ENCODE results near the gene NABP1.

Gene NABP1

DNA sequence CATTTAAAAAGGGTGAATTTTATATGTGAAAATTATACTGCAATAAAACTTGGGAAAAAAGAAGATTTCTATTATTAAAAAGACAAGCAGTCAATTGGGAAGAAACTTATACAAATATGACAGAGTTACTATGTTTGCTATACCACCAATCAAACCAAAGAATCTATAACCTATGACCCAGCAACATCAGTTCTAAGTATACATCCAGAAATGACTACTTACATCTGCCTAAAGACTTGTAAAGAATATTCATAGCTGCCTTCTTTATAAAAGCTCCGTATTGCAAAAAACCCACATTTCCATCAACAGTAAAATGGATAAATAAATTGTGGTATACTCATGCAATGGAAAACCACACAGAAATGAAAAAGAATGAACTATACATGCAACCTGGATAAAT is 32.9 kb upstream of the NABP1 start:
- DNase-seq (ENCODE audit: low read depth): no peak
- TF ChIP-seq MYC (IDR thresholded peaks at IDR 0.05; ENCODE audit: low read depth, low read length) (no peak), POLR2A (IDR thresholded peaks at IDR 0.05; ENCODE audit: extremely low read depth, insufficient read length) (no peak)
- TF ChIP-seq, protein P1, sequence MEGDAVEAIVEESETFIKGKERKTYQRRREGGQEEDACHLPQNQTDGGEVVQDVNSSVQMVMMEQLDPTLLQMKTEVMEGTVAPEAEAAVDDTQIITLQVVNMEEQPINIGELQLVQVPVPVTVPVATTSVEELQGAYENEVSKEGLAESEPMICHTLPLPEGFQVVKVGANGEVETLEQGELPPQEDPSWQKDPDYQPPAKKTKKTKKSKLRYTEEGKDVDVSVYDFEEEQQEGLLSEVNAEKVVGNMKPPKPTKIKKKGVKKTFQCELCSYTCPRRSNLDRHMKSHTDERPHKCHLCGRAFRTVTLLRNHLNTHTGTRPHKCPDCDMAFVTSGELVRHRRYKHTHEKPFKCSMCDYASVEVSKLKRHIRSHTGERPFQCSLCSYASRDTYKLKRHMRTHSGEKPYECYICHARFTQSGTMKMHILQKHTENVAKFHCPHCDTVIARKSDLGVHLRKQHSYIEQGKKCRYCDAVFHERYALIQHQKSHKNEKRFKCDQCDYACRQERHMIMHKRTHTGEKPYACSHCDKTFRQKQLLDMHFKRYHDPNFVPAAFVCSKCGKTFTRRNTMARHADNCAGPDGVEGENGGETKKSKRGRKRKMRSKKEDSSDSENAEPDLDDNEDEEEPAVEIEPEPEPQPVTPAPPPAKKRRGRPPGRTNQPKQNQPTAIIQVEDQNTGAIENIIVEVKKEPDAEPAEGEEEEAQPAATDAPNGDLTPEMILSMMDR (IDR thresholded peaks at IDR 0.05; ENCODE audit: low read depth, low read length): no peak
- TF ChIP-seq, protein P2, sequence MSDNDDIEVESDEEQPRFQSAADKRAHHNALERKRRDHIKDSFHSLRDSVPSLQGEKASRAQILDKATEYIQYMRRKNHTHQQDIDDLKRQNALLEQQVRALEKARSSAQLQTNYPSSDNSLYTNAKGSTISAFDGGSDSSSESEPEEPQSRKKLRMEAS (IDR thresholded peaks at IDR 0.05; ENCODE audit: low read depth, low read length): no peak
- no peak overlapping the region for H3K4me3 ChIP-seq (ENCODE audit: low read depth, low read length)

DNA sequence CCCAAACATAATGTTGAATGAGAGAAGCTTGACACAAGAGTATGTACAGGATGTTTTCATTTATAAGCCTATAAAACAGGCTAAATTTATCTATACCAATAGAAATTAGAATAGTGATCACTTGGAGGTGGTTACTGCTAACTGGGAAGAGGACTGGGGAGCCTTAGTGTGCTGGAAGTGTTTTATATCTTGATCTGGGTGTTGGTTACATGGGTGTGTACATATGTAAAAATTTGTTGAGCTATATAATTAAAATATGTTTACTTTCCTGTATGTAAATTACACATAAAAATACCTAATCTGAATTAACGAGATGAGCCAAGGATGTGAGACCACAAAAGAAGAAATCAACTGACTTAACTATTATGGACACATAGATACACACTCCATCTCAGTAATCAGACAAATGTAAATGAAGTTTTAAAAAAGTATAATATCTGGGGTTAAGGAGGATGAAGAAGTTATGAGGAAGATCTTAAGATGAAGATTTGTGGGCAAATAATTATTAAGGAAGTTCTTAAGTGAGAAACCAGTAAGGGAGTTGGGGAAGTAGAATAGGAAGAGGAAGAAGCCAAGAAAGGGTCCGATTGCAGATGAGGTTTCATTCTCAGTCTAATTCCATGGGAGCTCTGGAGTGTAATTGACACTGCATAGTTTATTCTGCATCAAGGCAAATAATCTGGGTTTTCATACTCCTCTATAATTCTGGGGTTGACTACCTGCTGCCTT is 32.3 kb upstream of the NABP1 start:
- no peak for DNase-seq (ENCODE audit: low read depth)
- TF ChIP-seq, protein P2 (IDR thresholded peaks at IDR 0.05; ENCODE audit: low read depth, low read length): no peak
- TF ChIP-seq, protein P1 (IDR thresholded peaks at IDR 0.05; ENCODE audit: low read depth, low read length): no peak
- no peak for TF ChIP-seq POLR2A (IDR thresholded peaks at IDR 0.05; ENCODE audit: extremely low read depth, insufficient read length)
- TF ChIP-seq MYC (IDR thresholded peaks at IDR 0.05; ENCODE audit: low read depth, low read length): no peak
- no peak overlapping the region for H3K4me3 ChIP-seq (ENCODE audit: low read depth, low read length)

DNA sequence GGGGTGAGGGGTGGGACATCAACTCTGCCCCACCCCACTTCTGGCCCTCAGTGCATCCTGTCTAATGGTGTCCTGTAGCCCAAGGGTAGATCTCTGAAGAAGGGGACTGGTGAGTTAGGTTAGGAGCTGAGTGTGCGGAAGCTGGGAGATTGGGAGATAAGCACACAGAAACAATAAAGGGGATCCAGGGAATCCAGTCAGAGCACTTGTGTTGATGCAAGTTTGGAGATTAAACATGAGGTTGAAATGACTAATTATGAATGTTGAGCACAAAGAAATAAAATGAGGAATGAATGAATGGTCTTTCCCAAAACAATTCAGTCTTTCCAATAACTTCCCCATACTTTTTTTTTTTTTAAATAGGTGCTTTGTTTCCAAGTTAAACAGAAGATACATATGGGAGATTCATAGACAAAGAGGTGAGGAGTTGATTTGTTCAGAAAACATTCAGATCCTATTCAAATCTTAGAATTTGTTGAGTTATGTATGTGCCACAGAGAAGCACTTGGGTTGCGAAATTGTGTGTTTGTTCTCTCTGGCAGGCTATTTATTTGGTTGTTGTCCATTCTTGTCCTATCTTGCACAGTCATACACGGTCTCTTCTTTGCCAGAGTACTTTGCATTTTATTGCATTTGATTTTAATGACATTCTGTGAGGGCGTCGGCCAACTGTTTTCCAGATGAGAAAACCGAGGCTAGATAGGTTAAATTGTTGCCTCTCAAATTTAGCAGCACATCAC is 31.6 kb upstream of the NABP1 start:
- DNase-seq (ENCODE audit: low read depth): no peak
- H3K4me3 ChIP-seq (ENCODE audit: low read depth, low read length): no peak overlapping the region
- TF ChIP-seq, protein P2 (IDR thresholded peaks at IDR 0.05; ENCODE audit: low read depth, low read length): no peak
- TF ChIP-seq POLR2A (IDR thresholded peaks at IDR 0.05; ENCODE audit: extremely low read depth, insufficient read length) (no peak), MYC (IDR thresholded peaks at IDR 0.05; ENCODE audit: low read depth, low read length) (no peak)
- TF ChIP-seq, protein P1 (IDR thresholded peaks at IDR 0.05; ENCODE audit: low read depth, low read length): no peak

DNA sequence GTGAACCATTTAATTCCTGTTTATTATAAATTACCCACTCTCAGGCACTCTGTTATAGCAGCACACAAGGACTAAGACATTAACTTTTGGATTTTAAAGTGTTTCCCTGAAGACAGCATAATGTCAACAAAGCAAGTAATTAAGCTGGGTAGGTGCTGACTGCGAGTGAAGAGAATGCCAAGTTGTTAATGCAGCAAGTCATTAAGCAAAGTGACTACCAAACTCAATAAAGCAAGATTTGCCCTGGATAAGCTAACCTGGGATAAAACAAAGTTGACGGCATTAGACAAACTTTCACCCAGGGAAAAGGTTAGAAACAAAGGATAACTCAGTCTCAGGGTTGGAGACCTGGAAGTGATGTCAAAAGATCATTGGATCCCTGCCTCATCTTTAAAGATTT is 28.4 kb upstream of the NABP1 start:
- DNase-seq (ENCODE audit: low read depth): no peak
- H3K4me3 ChIP-seq (ENCODE audit: low read depth, low read length): no peak overlapping the region
- TF ChIP-seq MYC (IDR thresholded peaks at IDR 0.05; ENCODE audit: low read depth, low read length) (no peak), POLR2A (IDR thresholded peaks at IDR 0.05; ENCODE audit: extremely low read depth, insufficient read length) (no peak)
- TF ChIP-seq, protein P2 (IDR thresholded peaks at IDR 0.05; ENCODE audit: low read depth, low read length): no peak
- TF ChIP-seq, protein P1 (IDR thresholded peaks at IDR 0.05; ENCODE audit: low read depth, low read length): no peak

DNA sequence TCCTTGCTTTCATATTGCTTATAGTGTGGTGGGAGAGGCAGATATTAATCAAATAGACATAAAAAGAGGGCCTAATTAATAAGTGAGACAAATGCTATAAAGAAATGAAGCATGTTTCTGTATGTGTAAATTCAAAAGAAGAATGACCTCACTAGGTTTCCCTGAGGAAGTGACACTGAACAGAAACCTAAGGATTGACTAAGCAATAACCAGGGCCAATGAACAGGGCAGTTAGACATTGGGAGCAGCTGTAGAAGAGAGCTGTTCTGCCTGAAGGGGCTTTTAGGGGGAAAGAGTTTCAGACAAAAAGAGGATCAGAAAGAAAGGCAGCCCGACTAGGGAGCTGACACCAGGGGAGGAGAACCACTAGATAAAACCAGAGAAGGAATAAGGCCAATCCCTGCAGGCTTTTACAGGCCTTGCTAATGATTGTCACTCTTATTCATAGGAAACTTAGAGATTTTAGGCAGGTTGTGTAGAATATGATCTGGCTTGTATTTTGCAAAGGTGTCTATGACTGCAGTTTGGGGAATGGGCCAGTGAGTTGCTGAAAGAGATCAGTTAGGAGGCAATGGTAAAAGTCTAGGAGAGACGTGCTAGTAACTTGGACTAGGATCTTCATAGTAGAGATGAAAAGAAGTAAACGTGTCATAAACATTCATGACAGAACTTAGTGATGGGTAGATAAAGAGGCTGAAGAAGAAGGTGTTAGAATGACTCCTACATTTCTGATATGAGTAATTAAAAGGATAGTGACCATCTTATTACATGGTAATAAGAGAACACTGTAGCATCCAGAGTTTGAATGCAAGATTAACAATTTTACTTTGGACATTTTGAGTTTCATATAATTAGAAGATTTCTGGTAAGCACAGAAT is 26.8 kb upstream of the NABP1 start:
- no peak for TF ChIP-seq MYC (IDR thresholded peaks at IDR 0.05; ENCODE audit: low read depth, low read length)
- TF ChIP-seq, protein P2 (IDR thresholded peaks at IDR 0.05; ENCODE audit: low read depth, low read length): no peak
- TF ChIP-seq POLR2A (IDR thresholded peaks at IDR 0.05; ENCODE audit: extremely low read depth, insufficient read length): no peak
- TF ChIP-seq, protein P1 (IDR thresholded peaks at IDR 0.05; ENCODE audit: low read depth, low read length): no peak
- DNase-seq (ENCODE audit: low read depth): no peak
- no peak overlapping the region for H3K4me3 ChIP-seq (ENCODE audit: low read depth, low read length)

Measured in NB4 (cell line).